Endothelial cell of umbilical vein (primary cell): ENCODE data around the gene CCDC57. TPM values are rescaled to one million over a fixed set of nuclear protein-coding genes. Genes with fewer than 3 reads are reported as not detected.

Experiments used
- BruUV-seq: library from RNA; stranded (reverse); fragments of 400-500 nt; replicated peaks from 2 replicates; lab custom pipeline; 2021; lab: Mats Ljungman, UMichigan
- CTCF ChIA-PET: fragments of 300-600, 350-600 bp; sonication (Branson Sonifier 250); formaldehyde crosslinking; loops from one replicate; lab custom pipeline; 2021; ENCODE audit warnings: antibody characterized with exemption, inconsistent platforms; lab: Charles Lee
- POLR2A ChIA-PET: fragments of 300-600, 350-600 bp; sonication (Branson Sonifier 250); formaldehyde crosslinking; loops from one replicate; lab custom pipeline; 2021; ENCODE audit warnings: antibody characterized with exemption, inconsistent platforms; lab: Charles Lee
- DNase-seq: peaks from one replicate; pipeline ENCODE4 v3.0.0-alpha.2; 2011; ENCODE audit warnings: low read depth, low spot score
- FAIRE-seq: peaks from 2 replicates; lab custom pipeline; 2011; peaks lifted over from hg19 to GRCh38; lab: Jason Lieb, UNC
- H2AFZ ChIP-seq: 2 replicates; pipeline ENCODE4 v1.6.0; 2012; ENCODE audit warnings: low read depth, low read length, control low read depth, inconsistent platforms
- H3K27ac ChIP-seq: 2 replicates; pipeline ENCODE4 v1.5.1; 2011; ENCODE audit warnings: low read depth, mild to moderate bottlenecking, control low read depth, low read length, moderate library complexity; ENCODE audit not compliant: insufficient read depth
- H3K27me3 ChIP-seq, 2 experiments: 2 replicates each; pipeline versions ENCODE4 v1.6.0 to v1.6.1; 2011; ENCODE audit warnings: low read length in 2 of 2, mixed read lengths in 1 of 2; ENCODE audit not compliant: control insufficient read depth in 2 of 2, insufficient read depth in 2 of 2
- H3K36me3 ChIP-seq, 2 experiments: 2 replicates in 1 of 2; 3 replicates in 1 of 2; pipeline ENCODE4 v1.5.1; 2011; ENCODE audit warnings: low read length in 2 of 2, mild to moderate bottlenecking in 1 of 2, moderate library complexity in 1 of 2; ENCODE audit not compliant: control insufficient read depth in 2 of 2, insufficient read depth in 2 of 2; ENCODE audit errors: extremely low read depth in 1 of 2
- H3K4me1 ChIP-seq: 3 replicates; pipeline ENCODE4 v1.5.1; 2011; ENCODE audit warnings: mild to moderate bottlenecking, low read length; ENCODE audit not compliant: control insufficient read depth, insufficient read depth; ENCODE audit errors: extremely low read depth
- H3K4me2 ChIP-seq: 2 replicates; pipeline ENCODE4 v1.6.1; 2011; ENCODE audit warnings: low read length, control low read depth, mixed read lengths; ENCODE audit not compliant: insufficient read depth
- H3K4me3 ChIP-seq, 3 experiments: fragments of 200-600 bp in 1 of 3; sonication (generic), shearing (Covaris generic) in 1 of 3; replicated peaks in 1 of 3; 2 replicates each; pipeline ENCODE4 v1.5.1; 2011 to 2016; ENCODE audit warnings: control low read depth in 3 of 3, low read length in 3 of 3, mild to moderate bottlenecking in 2 of 3, inconsistent platforms in 1 of 3, low read depth in 1 of 3, moderate library complexity in 1 of 3; ENCODE audit not compliant: insufficient read depth in 1 of 3
- H3K79me2 ChIP-seq: 2 replicates; pipeline ENCODE4 v1.6.0; 2012; ENCODE audit warnings: low read length, inconsistent platforms; ENCODE audit not compliant: control insufficient read depth, insufficient read depth
- H3K9ac ChIP-seq: replicated peaks from 2 replicates; pipeline ENCODE3; 2011; ENCODE audit warnings: low read length, control low read depth; ENCODE audit not compliant: insufficient read depth; ENCODE audit errors: extremely low read depth
- H3K9me1 ChIP-seq: replicated peaks from 3 replicates; pipeline ENCODE4 v1.6.0; 2011; ENCODE audit warnings: mild to moderate bottlenecking, low read length; ENCODE audit not compliant: control insufficient read depth, insufficient read depth; ENCODE audit errors: extremely low read depth
- H3K9me3 ChIP-seq: replicated peaks from 2 replicates; pipeline ENCODE4 v1.5.1; 2012; ENCODE audit warnings: low read length, inconsistent platforms; ENCODE audit not compliant: control insufficient read depth, insufficient read depth
- H4K20me1 ChIP-seq: replicated peaks from 2 replicates; pipeline ENCODE3; 2011; ENCODE audit warnings: mild to moderate bottlenecking, low read length; ENCODE audit not compliant: control insufficient read depth, insufficient read depth; ENCODE audit errors: extremely low read depth
- EZH2 ChIP-seq: IDR thresholded peaks from 2 replicates; pipeline ENCODE4 v1.6.1; 2012; ENCODE audit warnings: borderline replicate concordance, low read depth, mild to moderate bottlenecking, moderate library complexity, low read length, inconsistent platforms; ENCODE audit not compliant: severe bottlenecking
- JUN ChIP-seq: IDR thresholded peaks from 2 replicates; pipeline ENCODE4 v1.6.1; 2011; ENCODE audit warnings: borderline replicate concordance, low read depth; ENCODE audit not compliant: insufficient read length, insufficient read depth
- POLR2A ChIP-seq: IDR thresholded peaks from 2 replicates; pipeline ENCODE4 v1.6.1; 2012; ENCODE audit warnings: low read depth, mild to moderate bottlenecking, control low read depth, low read length
- dilution Hi-C: fragments of 300-500 bp; cut with MboI; formaldehyde crosslinking; loops from one replicate; pipeline ENCODE4 v1.15.0; 2019; ENCODE audit warnings: low sequenced_read_pairs; ENCODE audit not compliant: extremely low pct_ligation_motif_present
- intact Hi-C: fragments of 100-400 bp; cut with micrococcal nuclease; formaldehyde crosslinking; loops from one replicate; pipeline ENCODE4 v1.10.0; 2022
- polyA plus RNA-seq, 4 experiments: library from polyadenylated mRNA; depleted of rRNA in 3 of 4; stranded (reverse) in 3 of 4; unstranded in 1 of 4; fragments of >200 nt; gene quantifications; 2 replicates each; pipeline versions ENCODE4 v1.2.1 to v1.2.3, GENCODE V29; 2011 to 2012; ENCODE audit warnings: missing spikeins in 1 of 4
- total RNA-seq: library from RNA; stranded (reverse); gene quantifications from 2 replicates; pipeline ENCODE4 v1.2.3, GENCODE V29; 2021

Gene CCDC57
- total and polyA plus RNA-seq, 2 donors (not counting 3 experiments of a cell fraction or from before 2014, with no cell fraction given): 18.6 to 31.6 TPM

DNA sequence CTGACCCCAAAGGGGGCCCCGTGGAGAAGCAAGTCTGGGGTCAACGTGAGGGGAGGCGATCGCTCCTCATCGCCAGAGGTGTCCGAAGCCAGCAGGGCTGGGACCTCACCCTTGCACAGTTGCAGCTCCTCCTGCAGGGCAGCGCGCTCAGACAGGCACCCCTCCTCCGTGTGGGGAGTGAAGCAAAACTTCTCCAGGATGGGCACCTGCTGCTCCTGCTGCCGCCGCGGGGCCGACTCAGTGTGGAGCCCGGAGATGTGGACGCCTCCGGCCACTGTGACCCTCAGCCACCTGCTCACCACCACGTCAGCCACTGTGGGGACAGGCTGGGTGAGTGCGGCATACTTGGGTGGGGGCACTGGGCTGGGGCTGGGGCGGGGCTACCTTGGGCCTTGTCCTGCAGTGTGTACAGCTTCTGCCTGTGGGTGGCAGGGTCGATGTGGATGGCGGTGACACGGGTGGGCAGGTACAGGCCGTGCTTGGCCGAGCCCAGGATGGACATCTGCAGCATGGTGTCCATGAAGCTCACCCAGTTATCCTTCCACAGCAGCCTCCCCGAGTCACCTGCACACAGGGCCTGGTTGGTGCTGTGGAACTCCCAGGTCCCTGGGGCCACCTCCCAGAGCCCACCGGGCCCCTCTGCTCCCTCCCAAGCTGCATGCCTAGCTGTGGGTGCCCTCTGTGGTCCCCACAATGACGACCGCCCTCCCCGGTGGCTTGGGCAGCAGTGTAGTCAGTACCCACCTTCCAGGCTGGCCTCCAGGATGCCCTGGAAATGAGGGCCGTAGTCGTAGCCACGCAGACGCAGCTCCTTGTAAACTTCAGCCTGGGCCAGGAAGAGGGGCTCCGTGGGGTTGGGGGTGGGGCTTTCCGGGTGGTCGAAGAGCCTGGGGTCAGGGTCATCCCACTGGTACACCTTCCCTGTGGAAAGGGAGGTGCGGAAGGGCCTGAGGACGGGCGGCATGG is 125.4 kb downstream of the CCDC57 start:
- Histone ChIP-seq H3K9me3 (no peaks in the 10 kb centered on the region), H2AFZ (no peak overlapping the region), H3K9ac (no peak overlapping the region), H3K9me1 (no peaks in the 10 kb centered on the region), H4K20me1 (no peaks in the 10 kb centered on the region), H3K27ac (no peak overlapping the region), H3K4me1 (no peaks in the 10 kb centered on the region), H3K36me3 (peaks cover 39 to 87% of the 10 kb centered on the region in 2 experiments), H3K79me2 (peaks cover 11% of the 10 kb centered on the region), H3K27me3 (no peaks in the 10 kb centered on the region), H3K4me3 (no peak overlapping the region), H3K4me2 (no peak overlapping the region)
- dilution Hi-C loops: no loop called here
- DNase-seq: no peak
- ChIA-PET CTCF (interaction anchor here (4.4 kb wide), 1 partner anchor 57 kb away, joined by 13 read pairs; the partner anchor contains the start of gene RAC3), POLR2A (interaction anchor here (1.2 kb wide), 1 partner anchor 11 kb away, joined by 4 read pairs; the partner anchor contains the start of gene FASN)
- intact Hi-C loops: no loop called here
- TF ChIP-seq POLR2A (no peak), EZH2 (no peak)
- no TSS peak for BruUV-seq
- FAIRE-seq: no peak

DNA sequence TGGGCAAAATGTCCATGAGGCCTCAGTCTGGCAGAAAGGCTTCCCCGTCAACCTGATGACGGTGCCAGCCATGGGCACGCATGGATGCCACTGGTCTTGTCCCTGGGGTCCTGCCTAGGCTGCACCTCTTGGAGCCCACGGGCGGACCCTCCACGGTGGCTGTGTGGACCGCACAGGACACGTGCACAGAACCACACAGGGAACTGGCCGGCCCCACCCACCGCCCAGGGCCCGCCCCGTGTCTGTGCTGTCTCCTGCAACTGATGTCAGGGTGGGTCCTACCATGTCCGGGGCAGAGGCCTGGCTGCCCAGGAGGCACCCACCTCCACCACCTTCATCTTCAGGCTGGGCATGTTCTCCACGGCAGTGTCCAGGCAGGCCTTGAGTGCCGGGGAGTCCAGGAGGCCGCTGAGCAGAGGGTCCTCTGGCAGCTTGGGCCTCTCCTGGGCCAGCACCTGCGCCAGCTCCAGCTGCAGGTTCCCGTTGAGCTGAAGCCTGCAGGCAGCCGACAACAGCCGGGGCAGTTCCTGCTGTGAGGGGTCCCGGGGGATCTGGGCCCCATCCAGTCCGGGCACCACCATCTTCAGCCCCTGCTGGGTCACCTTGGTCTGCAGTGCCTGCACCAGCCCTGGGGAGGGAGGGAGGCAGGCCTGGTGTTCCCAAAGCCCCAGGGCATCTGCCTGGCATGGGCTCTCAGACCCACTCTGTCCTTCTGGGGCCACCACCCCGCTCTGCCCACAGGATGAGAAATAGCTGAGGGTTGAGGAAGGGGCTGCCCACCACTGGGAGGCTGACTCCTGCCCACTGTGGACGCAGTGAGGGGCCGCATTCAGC is 126.5 kb downstream of the CCDC57 start:
- no peaks in the 10 kb centered on the region for H3K9me1 ChIP-seq
- BruUV-seq: no TSS peak
- H3K4me3 ChIP-seq: no peak overlapping the region
- H2AFZ ChIP-seq: no peak overlapping the region
- POLR2A ChIA-PET: no interaction called here
- no peak overlapping the region for H3K27ac ChIP-seq
- no peak for FAIRE-seq
- peaks cover 37 to 86% of the 10 kb centered on the region in 2 experiments for H3K36me3 ChIP-seq
- no peak for TF ChIP-seq JUN
- no peaks in the 10 kb centered on the region for H3K9me3 ChIP-seq
- H3K79me2 ChIP-seq: peaks cover 6% of the 10 kb centered on the region
- no peaks in the 10 kb centered on the region for H4K20me1 ChIP-seq
- CTCF ChIA-PET: interaction anchor here (0.9 to 4.4 kb wide), 2 partner anchors 55 to 56 kb away, joined by 3 to 13 read pairs; partner anchors contain the start of gene RAC3
- H3K4me1 ChIP-seq: no peaks in the 10 kb centered on the region
- no peak for DNase-seq
- no peaks in the 10 kb centered on the region for H3K27me3 ChIP-seq
- dilution Hi-C loops: no loop called here
- H3K4me2 ChIP-seq: no peak overlapping the region
- no peak overlapping the region for H3K9ac ChIP-seq
- intact Hi-C loops: no loop called here
